ENCODE results near the gene EIF5B.

DNA sequence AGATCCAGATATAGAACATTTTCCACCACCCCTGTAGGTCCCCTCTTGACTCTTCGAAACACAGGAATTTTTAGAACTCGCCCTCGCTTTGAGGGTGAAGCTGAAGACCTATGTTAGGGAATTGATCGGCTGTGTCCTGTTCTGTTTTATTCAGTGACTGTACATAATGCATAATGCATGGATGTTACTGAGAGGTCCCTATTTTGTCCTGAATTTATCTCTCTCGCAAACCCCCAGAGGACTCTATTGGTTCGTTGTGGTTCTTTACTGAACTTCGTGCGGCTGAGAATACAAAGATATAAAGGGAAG lies 431 bp upstream of the EIF5B start:
- no peak for TF ChIP-seq CTCF (IDR thresholded peaks at IDR 0.05)
- no peak for TF ChIP-seq POLR2A (IDR thresholded peaks at IDR 0.05)
